IPS DF 4.7 (cell line): ENCODE measurements around the gene SRRD.
"Not testable (repeated sequence)": the region's sequence is repeated elsewhere in the genome, so short reads cannot be mapped to it uniquely, and the experiment has no call there.

Experiments
- DNase-seq: peaks from one replicate; pipeline ENCODE4 v3.0.0-alpha.2; 2013; ENCODE audit warnings: low spot score; ENCODE audit errors: extremely low read depth

Gene SRRD, protein sequence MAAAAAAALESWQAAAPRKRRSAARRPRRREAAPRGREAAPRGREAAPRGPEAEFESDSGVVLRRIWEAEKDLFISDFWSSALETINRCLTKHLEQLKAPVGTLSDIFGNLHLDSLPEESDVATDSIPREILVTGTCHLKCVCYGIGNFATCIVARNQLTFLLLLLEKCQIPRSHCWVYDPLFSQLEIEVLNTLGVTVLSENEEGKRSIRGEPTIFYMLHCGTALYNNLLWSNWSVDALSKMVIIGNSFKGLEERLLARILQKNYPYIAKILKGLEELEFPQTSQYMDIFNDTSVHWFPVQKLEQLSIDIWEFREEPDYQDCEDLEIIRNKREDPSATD

DNA sequence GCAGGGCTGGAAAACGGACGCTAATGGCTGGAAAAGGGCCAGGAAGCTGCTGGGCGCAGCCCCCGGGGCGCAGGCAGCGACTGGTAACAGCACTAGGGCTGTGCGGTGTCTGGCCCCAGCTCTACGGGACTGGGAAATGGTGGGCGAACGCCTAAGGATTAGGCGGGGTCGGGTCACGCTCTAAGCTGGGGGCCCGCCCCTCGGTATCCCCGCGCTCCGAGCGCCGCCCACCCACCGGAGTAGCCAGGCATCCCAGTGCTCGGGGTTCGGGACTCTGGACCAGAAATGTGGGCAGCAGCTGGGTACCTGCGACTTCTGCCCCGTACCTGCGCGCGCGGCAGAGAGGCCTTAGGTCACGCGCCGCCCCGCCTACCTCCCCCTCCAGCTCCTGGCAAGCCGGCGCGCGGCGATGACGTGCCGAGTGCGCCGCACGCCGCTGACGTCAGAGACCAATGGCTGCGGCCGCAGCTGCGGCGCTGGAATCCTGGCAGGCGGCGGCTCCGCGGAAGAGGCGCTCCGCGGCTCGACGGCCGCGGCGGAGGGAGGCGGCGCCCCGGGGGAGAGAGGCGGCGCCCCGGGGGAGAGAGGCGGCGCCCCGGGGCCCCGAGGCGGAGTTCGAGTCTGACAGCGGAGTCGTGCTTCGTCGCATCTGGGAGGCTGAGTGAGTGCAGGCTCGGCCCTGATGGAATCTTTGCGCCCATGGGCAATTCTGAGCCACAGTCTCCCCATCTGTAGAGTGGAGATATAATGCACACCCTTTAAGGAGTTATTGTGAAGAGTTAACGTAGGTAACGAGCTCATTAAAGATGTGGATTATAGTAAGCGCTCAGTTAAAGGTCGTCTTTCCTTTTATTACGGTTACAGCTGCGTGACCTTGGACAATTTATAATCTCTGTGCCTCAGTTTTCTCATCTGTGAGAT is at the start of gene SRRD, which contains the start of gene HPS4:
Gene SRRD (plus strand): TSS at position 439 of the 921 bp plus-strand sequence. CDS start 14 bp downstream, at position 453.
Gene HPS4 (minus strand): TSS at position 345 of the 921 bp plus-strand sequence. CDS start 2,021 bp downstream, outside the sequence.
- DNase-seq, result no peak

DNA sequence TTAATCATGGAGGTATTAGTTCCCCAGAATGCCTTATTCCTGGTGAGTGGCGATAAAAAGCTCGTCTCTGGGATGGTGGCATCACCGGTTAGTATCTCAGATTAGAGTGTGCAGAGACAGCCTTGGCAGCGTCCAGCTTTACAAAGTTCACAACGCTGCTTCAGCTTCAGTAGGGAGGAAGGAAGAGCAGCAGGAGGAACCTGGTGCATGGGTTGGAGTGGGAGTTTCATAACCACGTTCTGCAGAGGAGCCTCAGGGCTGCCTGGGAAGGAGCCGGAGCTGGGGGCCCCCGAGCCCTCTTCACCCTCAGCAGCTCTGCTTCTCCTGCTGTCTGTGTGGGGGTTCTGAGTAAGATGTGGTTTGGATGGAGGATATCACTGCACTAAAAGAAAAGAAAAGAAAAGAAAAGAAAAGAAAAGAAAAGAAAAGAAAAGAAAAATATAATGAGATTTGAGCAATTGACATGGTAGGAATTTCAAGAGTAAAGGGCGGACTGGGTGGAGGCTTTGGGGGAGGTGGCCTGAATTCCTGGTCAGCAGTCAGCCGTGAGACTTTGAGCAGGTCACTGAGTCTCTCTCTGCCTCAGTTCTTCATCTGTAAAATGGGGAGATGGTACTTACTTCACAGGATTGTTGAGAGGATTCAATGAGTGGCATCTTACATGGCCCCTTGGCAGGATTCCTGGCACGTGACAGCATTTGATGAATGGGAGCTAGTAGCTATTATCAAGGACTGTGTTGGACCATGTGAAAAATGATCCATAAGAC is 48.2 kb upstream of the SRRD start:
- DNase-seq, result no peak

DNA sequence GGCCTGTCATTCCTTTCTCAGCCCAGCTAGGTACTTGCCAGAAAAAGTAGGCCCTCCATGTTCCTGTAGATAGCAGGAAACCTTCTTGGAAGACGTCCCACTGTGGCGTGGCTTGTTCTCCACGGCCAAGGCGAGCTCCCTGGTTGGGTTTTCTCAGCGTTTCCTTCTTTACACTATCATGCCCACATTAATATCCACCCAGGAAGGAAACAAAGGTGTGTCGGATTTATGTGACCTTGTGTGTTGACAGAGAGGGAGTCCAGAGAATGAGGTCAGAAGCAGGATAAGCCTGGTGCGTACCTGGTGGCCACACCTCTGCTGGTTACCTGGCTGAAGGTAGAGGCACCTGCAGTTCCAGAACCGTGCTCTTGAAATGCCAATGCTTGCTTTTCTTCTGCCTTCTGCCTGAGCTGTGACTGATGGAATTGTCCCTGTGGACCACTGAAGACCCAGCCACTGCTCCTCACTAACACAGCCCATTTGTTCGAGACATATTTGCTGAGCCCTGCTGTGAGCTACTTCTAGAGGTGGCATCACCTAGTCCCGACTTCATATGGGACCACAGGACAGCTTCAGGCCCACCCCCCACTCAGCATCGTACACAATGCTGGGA is 46.7 kb upstream of the SRRD start:
- no peak for DNase-seq

DNA sequence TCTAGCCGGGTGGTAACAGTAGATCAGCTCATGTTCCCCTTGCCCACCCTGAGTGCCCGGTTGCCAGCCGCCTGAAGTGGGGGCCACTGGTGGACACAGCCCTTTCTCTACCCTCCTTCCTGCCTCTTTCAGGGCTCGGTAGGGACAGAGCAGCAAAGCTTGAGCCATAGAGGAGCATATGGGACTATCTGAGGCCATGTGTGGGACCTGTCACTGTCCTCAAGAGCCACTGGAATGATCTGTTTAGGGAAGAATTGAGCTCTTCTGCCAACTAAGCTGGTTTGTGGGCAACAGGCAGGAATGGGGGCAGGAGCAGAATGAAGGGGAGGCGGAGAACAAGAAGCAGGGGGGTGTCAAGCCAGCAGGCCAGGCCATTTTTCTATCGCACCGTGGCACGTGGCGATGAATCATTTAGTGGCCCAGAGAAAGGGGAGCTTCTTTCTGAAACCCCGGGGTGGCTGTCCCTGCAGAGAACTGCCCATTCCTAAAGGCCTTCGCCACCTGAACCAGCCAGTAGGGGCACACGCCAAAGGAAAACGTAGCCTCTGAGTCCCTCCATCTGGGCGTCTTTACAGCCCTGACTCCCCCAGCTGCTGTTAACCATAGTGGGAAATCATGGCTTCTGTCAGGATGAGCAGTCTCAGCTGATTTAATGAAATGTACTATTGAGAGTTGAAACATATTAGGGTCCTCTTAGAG is 45.8 kb upstream of the SRRD start:
- no peak for DNase-seq

DNA sequence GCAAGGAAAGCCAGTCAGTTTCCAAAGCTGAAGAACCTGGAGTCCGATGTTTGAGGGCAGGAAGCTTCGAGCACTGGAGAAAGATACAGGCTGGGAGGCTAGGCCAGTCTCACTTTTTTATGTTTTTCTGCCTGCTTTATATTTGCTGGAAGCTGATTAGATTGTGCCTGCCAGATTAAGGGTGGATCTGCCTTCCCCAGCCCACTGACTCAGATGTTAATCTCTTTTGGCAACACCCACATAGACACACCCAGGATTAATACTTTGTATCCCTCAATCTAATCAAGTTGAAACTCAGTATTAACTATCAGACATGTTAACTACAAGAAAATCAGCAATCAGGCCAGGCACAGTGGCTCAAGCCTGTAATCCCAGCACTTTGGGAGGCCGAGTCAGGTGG is 44.9 kb upstream of the SRRD start:
- DNase-seq, result not testable (repeated sequence)

DNA sequence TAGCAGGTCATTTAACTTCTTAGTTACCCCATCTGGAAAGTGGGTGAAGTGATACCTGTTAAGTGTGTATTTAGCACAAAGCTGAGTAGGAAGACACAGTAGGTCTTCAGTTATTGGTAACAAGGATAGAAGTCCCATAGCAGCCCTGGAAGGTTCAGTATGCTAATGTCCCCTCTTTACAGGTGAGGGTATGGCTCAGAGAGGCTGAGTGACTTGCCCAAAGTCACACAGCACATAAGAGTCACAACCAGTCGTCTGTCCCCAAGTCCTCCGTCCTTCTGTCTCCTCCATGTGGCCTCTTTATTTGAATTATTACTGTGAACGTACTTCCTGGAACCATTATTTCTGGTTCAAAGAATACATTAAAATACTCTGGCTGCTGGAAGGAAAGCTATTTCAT is 44.1 kb upstream of the SRRD start:
- DNase-seq, result no peak

DNA sequence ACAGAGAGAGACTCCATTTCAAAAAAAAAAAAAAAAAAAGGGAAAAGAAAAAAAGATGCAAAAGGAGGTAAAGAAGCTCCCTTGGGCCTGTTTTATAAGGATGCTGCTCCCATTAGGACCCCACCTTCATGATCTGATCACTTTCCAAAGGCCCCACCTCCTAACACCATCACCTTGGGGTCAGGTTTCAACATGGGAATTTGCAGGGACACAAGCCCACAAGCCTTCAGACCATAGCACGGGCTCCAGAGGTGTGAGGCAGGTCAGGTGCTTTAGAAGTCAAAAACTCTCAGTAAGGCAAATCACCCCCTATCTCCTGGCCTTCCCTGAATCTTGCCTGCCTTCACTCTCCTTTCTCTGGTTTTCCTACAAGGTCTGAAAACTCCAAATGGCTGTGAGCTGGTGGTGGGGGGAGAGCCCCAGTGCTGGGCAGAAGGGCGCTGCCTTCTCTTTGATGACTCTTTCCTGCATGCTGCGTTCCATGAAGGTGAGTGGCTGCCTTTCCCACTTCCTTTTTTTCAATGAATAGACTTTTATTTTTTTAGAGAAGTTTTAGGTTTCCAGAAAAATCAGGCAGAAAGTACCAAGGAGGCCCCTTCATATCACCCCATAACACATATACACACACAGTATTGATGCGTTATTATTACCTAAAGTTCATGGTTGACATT is 41.5 kb upstream of the SRRD start:
- no peak for DNase-seq

DNA sequence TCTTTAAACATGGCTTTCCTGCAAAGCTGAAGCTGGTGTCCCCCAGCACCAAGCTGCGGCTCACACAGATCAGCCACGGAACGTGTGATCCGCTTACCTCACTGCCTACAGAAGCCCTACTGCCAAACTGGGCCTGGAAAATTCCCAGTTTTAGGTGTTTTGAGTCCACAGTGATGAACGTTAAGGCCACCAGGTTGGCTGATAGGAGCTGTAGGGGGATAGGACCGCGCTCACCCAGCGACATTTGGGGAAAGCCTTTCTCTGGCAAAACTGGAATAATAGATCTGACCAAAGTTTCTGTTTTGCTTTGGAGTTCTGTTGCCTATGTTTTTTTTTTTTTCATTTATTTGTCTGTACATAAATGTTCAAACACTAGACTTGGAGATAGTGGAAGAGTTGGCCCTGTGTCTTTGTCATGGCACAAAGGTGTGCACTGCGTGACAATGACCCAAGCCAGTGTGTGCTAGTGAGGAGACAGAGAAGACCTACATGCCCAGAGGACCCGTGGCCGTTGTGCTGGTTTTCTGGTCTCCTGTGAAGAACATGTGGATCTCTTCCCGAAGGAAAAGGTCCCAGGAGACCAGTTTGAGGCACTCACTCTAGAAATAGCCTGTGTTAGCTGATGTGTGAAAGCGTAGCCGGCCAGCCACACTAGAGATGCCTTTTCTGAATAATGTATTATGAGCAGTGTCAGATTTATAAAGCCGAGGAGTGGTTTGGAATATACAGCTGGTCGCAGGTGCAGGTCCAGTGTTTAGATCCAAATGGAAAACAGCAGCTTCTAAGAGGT is 39.6 kb upstream of the SRRD start:
- no peak for DNase-seq

DNA sequence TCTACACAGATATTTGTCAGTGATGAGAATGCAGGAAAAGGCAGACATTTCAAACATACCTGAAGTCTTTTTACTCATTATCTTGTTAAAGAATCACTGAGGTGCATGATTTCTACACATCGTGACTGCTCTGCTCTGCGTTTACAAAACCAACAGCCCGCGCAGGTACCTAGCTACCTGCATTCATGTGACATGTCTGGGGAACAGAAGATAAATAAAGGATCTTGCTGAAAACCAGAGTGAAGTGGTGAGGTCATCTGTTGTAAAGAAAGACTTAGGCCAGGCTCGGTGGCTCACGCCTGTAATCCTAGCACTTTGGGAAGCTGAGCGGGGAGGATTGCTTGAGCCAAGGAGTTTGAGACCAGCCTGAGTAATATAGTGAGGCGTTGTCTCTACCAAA is 38.9 kb upstream of the SRRD start:
- DNase-seq, result no peak

DNA sequence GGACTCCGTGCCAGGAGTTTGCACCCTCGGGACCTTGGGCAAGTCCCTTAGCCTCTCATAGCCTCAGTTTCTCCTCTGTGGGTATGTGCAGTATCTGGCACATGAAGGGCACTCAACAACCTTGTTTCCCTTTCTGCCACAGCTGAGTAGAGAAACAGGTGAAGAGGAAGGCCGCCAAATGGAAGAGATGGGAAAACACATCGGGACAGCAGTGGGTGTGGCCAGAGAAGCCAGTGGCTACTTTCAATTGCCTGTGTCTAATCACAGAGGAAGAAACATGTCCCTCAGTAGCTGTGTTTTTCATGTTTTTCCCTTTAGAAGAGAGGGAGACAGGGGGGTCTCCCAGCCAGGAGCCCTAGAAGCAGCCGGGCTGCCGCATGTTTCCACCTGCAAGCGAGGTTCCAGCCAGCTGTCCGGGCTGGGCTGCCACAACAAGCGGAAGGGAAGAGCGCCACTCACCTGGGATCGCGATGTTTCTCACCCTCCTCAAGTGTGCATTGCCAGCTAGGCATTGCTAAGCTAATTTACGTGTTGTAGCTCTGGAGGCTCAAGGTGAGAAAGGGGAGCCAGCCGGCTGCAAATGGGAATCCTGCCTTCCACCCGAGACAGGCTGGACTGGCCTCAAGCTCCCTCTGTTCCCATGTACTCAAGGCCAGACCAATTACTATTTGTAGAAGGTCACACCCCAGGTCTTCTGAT is 38.0 kb upstream of the SRRD start:
- no peak for DNase-seq

DNA sequence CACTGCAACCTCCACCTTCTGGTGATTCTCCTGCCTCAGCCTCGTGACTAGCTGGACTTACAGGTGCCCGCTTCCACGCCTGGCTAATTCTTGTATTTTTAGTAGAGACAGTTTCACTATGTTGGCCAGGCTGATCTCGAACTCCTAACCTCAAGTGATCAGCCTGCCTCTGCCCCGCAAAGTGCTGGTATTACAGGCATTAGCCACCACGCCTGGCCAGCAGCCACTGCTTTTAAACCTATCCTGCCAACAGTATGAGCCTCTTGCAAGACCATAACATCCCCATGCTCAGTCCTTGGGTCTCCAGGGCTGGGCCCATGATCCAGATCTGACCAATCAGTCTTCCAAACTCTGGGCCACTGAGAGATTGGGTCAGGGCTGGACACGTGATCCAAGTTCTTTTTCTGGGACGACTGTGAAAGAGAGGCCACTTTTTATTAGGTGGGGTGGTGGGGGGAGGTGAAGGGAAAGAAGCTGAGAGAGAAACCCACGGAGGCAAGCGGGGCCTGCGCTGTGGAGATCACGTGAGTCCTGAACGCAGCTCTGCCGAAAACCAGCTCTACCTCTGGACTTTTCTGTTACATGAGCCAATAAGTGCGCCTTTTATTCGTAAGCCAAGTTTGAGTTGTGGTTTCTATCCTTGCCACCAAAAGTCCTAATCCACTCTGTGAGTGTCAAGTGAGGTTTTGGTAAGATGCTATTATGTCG is 36.7 kb upstream of the SRRD start:
- no peak for DNase-seq

DNA sequence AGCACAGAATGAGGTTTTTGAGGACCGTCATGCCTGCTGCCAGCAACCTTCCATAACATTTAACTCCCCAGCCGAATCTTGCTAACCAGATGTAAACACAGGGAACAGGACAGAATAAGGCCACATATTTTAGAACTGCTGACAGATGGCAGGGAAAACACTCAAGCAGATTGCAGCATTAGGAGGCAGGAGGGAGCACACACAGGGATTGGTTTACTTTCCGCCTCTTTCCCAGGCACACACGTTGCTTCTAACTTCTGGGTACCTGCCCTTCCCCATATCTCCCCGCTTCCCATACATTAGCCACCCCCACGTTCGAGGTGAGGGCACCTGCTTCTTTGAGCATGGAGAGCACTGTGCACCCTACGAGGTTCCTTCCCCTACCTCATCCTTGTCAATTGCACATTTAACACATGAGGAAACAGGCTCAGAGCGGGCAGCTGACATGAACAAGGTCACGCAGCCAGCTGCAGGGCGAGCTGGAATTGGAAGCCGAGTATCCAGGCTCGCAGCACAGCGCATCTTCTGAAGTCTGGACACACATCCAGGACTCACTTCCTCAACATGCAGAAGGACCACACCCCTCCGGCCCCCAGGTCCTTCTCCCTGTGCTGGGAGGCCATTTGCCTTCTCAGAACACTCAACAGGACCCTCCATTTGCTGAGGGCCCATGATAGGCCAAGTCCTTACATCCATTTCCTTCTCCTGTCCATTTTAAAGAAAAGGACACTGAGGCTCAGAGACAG is 35.9 kb upstream of the SRRD start:
- no peak for DNase-seq

DNA sequence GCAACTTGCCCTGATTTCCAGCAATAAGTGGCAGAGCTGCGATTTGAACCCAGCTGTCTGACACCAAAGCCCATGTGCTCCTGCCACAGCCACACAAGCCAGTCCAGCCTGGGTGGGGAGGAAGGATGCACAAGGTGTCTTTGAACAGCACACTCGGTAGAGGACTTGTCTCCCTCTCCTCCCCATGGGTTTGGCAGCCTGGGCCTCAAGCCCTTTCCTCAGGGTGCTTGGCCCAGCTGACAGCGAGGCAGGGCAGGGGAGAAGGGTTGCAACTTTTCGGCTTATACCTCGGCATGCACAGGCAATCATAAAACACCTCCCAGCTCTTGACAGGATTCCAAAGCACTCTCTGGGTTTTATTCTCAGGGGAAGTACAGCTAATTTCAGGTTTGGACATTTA is 35.3 kb upstream of the SRRD start:
- DNase-seq, result no peak

DNA sequence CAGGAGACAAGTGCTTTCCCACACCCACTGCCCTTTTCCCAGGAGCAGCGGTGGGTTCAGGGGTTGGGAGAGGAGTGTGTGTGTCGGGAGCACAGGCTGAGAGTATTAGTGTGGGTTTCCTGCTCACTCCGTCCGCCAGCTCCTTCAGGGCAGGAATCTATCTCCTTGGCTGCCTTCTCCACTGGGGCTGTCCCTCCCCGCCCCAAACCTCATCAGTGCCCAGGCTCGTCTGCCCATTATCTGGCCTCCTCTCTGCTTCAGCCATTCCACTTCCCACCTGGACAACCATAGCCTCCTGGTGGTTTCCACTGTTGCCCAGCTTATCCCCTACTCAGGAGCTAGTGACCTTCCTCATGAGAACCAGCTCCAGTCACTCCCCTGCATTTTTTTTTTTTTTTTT is 34.7 kb upstream of the SRRD start:
- DNase-seq, result no peak

DNA sequence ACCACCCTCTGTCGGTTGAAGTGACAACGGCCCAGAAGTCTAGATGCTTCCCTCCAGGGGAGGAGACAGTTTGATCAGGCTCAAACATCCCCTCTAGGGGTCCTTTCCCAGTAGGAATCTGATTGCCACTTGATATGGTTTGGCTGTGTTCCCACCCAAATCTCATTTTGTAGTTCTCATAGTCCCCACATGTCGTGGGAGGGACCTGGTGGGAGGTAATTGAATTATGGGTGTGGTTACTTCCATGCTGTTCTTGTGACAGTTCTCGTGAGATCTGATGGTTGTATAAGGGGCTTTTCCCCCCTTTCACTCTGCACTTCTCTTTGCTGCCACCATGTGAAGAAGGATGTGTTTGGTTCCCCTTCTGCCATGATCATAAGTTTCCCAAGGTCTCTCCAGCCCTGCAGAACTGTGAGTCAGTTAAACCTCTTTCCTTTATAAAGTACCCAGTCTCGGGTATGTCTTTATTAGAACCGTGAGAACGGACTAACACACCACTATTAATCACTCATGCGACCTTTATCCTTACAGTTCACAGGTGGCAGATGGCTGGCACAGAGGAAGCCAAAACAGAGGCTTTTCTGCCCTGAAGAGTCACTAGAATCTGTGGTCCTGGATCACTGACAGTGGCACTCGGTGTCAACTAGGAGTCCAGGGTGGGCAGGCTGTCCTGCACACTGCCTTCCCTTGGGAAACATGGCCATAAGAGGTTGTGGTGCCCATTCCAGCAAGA is 33.1 kb upstream of the SRRD start:
- no peak for DNase-seq

DNA sequence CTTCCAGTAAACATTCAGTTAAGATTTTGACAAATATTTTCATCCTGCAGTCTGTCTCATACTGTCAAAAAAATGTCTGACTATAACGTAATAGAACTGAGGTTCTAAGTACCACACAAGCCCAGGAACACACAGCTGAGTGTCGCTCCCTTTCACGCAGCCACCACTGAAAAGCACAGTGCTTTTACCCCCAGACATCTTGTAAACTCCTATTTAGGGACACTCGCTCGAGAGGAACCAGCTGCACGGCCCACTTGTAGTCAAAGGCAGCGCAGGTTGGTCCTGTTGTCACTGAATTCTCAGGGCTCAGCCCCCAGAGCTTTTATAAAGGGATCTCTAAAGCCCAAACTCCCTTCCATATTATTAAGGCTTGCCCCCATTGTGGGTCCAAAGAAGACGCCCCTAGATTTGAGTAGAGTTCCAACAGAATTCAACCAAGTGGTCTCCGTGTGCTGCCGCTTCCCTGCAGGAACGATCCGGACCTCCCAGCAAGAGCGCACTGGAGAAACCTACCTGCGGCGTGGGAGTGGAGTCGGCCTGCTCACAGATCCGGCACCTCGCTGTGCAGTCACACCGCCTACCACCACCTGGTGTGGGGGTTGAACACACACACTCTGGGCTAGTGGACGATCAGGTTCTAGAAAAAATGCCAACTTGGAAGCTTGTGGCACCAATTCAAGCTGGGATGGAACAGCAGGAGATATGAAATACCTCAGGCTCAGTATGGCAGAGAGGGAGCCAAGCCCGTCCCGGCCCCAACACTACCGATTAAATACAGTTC is 31.3 kb upstream of the SRRD start:
- no peak for DNase-seq
